ENCODE data around the gene CERS6. TPM values are rescaled to one million over a fixed set of nuclear protein-coding genes. Genes with fewer than 3 reads are reported as not detected.

CERS6 gene
- polyA plus RNA-seq, 1 donor = 43.8 TPM

DNA sequence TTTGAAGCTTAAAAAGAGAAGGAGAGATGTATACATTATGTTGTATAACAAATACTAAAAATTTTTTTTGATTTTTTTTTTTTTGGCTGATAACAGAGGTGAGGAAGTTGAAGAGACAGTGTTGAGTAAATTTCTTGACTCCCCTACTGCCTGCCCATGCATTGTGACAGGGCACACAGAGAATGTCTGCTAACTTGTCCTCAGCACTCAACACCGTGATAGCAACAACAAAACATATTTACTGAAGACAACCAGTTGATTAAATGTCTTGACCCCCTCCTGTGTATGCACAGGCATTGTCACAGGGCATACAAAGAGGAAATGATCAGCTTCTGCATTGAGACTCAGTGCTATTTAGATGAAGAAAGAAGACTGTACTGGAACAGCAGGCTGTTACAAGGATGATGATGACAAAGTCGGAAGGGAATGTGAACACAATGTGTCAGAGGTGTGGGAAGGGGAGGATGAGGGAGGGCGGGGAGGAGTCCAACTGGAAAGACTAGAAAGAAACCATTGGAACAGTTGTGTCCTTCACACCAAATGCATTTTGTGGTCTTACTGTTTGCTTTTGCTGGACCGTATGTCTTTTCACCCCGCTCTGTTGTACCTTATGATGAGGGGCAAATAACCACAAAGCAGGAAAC lies 89.5 kb downstream of the CERS6 start:
- no peak overlapping the region for H3K27ac ChIP-seq (ENCODE audit: low read length)

DNA sequence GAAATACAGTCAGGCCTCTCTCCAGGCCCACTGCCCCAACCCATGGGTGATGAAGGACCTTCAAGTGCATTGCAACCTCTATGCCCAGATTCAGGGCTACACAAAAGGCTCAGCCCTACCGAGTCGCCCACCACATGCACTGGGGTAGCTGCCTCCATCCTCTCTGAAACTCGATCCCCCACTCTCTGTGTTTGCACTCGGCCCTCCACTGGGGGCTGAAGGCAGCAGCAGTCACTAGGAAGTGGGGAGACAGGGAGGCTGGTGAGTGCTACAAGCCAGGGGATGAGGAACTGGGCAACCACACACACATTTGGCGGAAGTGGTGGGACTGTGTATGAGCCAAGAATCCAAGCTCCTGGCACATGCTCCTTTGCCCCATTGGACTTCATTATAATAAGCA lies 94.6 kb downstream of the CERS6 start:
- Histone ChIP-seq H3K4me1 (ENCODE audit: control insufficient read depth, insufficient read depth, low read length) (no peaks in the 10 kb centered on the region), H3K9me3 (ENCODE audit: control insufficient read depth, low read depth, low read length) (no peaks in the 10 kb centered on the region), H3K27me3 (ENCODE audit: control insufficient read depth, insufficient read depth, low read length) (no peaks in the 10 kb centered on the region), H3K36me3 (ENCODE audit: control insufficient read depth, insufficient read depth, low read length) (peaks cover 24% of the 10 kb centered on the region), H3K27ac (ENCODE audit: low read length) (no peak overlapping the region), H3K4me3 (ENCODE audit: low read length) (no peak overlapping the region)
- WGBS (ENCODE audit: insufficient coverage, low lambda C conversion rate) = no CpG with 5 or more reads among the region's 5 CpGs
- DNase-seq = no peak

More for the DNA sequence above, 89.5 kb downstream of the CERS6 start:
- DNase-seq = no peak
- peaks cover 3% of the 10 kb centered on the region for H3K9me3 ChIP-seq (ENCODE audit: control insufficient read depth, low read depth, low read length)
- H3K4me1 ChIP-seq (ENCODE audit: control insufficient read depth, insufficient read depth, low read length) = peaks cover 2% of the 10 kb centered on the region
- no peak overlapping the region for H3K4me3 ChIP-seq (ENCODE audit: low read length)
- WGBS (ENCODE audit: insufficient coverage, low lambda C conversion rate) = no CpG with 5 or more reads among the region's 5 CpGs
- H3K27me3 ChIP-seq (ENCODE audit: control insufficient read depth, insufficient read depth, low read length) = no peaks in the 10 kb centered on the region
- H3K36me3 ChIP-seq (ENCODE audit: control insufficient read depth, insufficient read depth, low read length) = peaks cover 13% of the 10 kb centered on the region

- Histone ChIP-seq H3K4me1 (ENCODE audit: control insufficient read depth, insufficient read depth, low read length) (no peaks in the 10 kb centered on the region), H3K27me3 (ENCODE audit: control insufficient read depth, insufficient read depth, low read length) (no peaks in the 10 kb centered on the region), H3K36me3 (ENCODE audit: control insufficient read depth, insufficient read depth, low read length) (peaks cover 23% of the 10 kb centered on the region), H3K9me3 (ENCODE audit: control insufficient read depth, low read depth, low read length) (no peaks in the 10 kb centered on the region), H3K27ac (ENCODE audit: low read length) (no peak overlapping the region), H3K4me3 (ENCODE audit: low read length) (no peak overlapping the region)
- no peak for DNase-seq
- WGBS (ENCODE audit: insufficient coverage, low lambda C conversion rate) = 100% methylated on average over 1 of the region's 2 CpGs
Measured at GRCh38 chr2:168552450-168552856, 96.4 kb downstream of the CERS6 start.

DNA sequence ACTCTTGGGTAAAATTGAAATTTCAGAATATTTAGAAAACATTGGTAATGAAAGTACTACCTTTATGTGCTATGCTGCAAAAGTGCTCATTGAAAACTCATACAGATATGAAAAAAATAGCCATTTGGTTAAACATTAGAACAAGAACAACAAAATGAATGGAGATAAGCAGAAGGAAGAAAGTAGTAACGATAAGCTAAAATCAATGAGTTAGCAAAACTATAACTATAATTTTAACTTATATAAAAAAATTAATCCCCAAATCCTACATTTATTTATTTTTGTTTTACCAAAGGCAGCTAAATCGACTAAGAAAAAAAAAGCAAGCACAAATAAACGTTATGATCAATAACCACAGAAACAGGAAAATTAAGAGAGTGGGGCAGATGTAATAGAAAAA lies 99.2 kb downstream of the CERS6 start:
- Histone ChIP-seq H3K36me3 (ENCODE audit: control insufficient read depth, insufficient read depth, low read length) (peaks cover 13% of the 10 kb centered on the region), H3K4me3 (ENCODE audit: low read length) (no peak overlapping the region), H3K27me3 (ENCODE audit: control insufficient read depth, insufficient read depth, low read length) (no peaks in the 10 kb centered on the region), H3K27ac (ENCODE audit: low read length) (no peak overlapping the region), H3K4me1 (ENCODE audit: control insufficient read depth, insufficient read depth, low read length) (no peaks in the 10 kb centered on the region), H3K9me3 (ENCODE audit: control insufficient read depth, low read depth, low read length) (no peaks in the 10 kb centered on the region)
- DNase-seq = no peak
- WGBS (ENCODE audit: insufficient coverage, low lambda C conversion rate) = 47% methylated on average over 3 of the region's 3 CpGs

DNA sequence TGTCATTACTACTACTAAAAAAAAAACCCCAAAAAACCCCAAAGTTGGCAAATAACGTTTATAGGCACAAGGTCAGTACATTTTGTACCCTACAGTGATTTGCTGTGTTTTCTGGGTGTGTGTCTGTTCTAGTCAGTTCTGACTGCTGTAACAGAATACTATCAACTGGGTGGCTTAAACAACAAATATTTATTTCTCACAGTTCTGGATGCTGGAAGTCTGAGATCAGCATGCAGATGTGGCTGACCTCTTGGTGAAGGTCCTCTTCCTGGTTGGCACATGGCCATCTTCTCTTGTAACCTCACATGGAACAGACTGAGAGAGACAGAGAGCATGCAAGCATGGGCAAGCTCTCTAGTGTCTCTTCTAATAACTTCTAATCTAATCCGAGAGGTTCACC lies 103.1 kb downstream of the CERS6 start:
- no peak for DNase-seq
- no CpG with 5 or more reads among the region's 2 CpGs for WGBS (ENCODE audit: insufficient coverage, low lambda C conversion rate)
- H3K27ac ChIP-seq (ENCODE audit: low read length) = no peak overlapping the region
- no peaks in the 10 kb centered on the region for H3K9me3 ChIP-seq (ENCODE audit: control insufficient read depth, low read depth, low read length)
- H3K36me3 ChIP-seq (ENCODE audit: control insufficient read depth, insufficient read depth, low read length) = peaks cover 10% of the 10 kb centered on the region
- H3K4me3 ChIP-seq (ENCODE audit: low read length) = no peak overlapping the region
- H3K27me3 ChIP-seq (ENCODE audit: control insufficient read depth, insufficient read depth, low read length) = no peaks in the 10 kb centered on the region
- no peaks in the 10 kb centered on the region for H3K4me1 ChIP-seq (ENCODE audit: control insufficient read depth, insufficient read depth, low read length)

DNA sequence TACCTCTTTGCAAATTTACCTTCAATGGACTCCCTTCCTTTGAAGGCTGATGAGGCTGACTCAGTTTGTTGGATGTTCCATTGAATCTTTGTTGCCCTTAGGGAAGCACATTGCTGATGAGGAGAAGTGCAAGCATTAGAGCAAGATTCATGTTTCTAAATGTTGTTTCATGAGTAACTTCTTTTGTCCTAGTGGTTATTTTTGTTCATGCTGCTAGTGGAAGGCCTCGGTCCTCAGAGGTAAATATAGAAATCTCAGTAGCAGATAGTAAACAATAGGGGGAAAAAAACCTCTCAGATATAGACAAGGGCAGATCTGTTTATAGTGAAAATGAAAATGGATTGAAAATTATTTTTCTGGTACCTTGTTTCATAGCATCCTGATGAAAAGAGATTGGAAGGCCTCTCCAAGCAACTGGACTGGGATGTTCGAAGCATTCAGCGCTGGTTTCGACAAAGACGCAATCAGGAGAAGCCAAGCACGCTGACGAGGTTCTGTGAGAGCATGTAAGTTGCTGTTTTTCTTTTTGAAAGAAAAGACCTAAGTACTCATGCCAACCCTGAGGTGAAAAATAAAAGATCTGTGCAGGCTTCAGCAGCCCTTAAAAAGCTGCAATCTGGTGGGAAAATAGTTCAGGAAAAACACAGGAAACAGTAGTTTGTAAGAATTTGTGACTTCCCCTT lies 104.9 kb downstream of the CERS6 start:
- Histone ChIP-seq H3K4me3 (ENCODE audit: low read length) (no peak overlapping the region), H3K9me3 (ENCODE audit: control insufficient read depth, low read depth, low read length) (no peaks in the 10 kb centered on the region), H3K27me3 (ENCODE audit: control insufficient read depth, insufficient read depth, low read length) (no peaks in the 10 kb centered on the region), H3K36me3 (ENCODE audit: control insufficient read depth, insufficient read depth, low read length) (peaks cover 10% of the 10 kb centered on the region), H3K4me1 (ENCODE audit: control insufficient read depth, insufficient read depth, low read length) (no peaks in the 10 kb centered on the region), H3K27ac (ENCODE audit: low read length) (no peak overlapping the region)
- no peak for DNase-seq
- 78% methylated on average over 3 of the region's 7 CpGs for WGBS (ENCODE audit: insufficient coverage, low lambda C conversion rate)

DNA sequence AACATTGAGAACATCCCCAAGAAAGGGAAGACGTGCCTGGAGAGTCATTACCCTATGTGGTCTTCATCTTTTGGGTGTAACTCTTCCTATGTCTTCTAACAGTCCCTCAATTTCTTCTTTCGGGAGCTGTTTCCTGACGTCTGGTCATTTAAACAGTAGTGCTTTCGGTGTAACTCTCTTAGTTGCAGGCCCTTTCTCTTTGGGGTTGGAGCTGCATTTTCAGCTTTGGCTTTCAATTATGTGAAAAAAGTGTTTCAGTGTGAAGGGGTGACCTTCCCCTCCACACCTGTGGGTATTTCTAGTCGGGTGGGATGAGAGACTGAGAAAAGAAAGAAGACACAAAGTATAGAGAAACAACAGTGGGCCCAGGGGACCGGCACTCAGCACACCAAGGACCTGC lies 105.9 kb downstream of the CERS6 start:
- peaks cover 10% of the 10 kb centered on the region for H3K36me3 ChIP-seq (ENCODE audit: control insufficient read depth, insufficient read depth, low read length)
- H3K9me3 ChIP-seq (ENCODE audit: control insufficient read depth, low read depth, low read length) = no peaks in the 10 kb centered on the region
- no peak overlapping the region for H3K4me3 ChIP-seq (ENCODE audit: low read length)
- no peaks in the 10 kb centered on the region for H3K4me1 ChIP-seq (ENCODE audit: control insufficient read depth, insufficient read depth, low read length)
- WGBS (ENCODE audit: insufficient coverage, low lambda C conversion rate) = 86% methylated on average over 2 of the region's 6 CpGs
- H3K27ac ChIP-seq (ENCODE audit: low read length) = no peak overlapping the region
- DNase-seq = no peak
- H3K27me3 ChIP-seq (ENCODE audit: control insufficient read depth, insufficient read depth, low read length) = no peaks in the 10 kb centered on the region

DNA sequence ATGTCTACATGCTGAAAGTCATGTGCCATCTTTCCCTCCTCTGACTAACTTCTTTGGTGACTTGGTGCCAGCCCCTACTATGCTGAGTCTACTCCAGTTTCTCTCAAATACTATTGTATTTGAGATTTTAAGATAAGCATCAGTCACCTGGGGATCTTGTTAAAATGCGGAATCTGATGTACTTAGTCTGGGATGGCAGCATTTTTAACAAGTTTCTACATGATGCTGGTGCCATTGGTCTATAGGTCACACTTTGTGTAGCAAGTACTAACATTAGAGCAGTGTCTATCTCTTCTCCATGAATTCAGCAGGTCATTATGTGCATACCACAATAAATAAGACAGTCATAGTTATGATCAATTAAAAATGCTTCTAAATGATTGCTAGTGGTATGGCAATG lies 106.9 kb downstream of the CERS6 start:
- Histone ChIP-seq H3K27me3 (ENCODE audit: control insufficient read depth, insufficient read depth, low read length) (no peaks in the 10 kb centered on the region), H3K4me1 (ENCODE audit: control insufficient read depth, insufficient read depth, low read length) (no peaks in the 10 kb centered on the region), H3K36me3 (ENCODE audit: control insufficient read depth, insufficient read depth, low read length) (peaks cover 13% of the 10 kb centered on the region), H3K4me3 (ENCODE audit: low read length) (no peak overlapping the region), H3K9me3 (ENCODE audit: control insufficient read depth, low read depth, low read length) (no peaks in the 10 kb centered on the region), H3K27ac (ENCODE audit: low read length) (no peak overlapping the region)
- no CpG with 5 or more reads among the region's 1 CpG for WGBS (ENCODE audit: insufficient coverage, low lambda C conversion rate)
- no peak for DNase-seq

DNA sequence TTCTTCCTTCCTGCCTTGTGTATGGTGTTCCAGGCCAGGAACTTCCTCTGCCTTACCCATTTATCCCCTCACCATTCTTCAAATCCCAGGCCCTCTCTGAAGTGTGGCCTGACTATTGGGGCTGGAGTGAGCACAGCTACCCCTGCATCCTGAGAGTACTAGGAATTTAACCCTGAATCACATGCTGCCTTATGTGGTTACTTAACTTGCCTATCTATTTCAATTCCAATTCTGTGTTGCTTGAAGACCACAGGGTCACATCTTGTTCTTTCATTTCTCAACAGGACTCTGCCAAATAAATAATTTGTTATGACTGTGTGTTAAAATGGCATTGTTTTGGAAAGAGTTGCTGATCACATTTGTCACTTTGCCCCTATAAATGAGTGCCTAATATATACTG lies 108.6 kb downstream of the CERS6 start:
- no peak for DNase-seq
- no peaks in the 10 kb centered on the region for H3K9me3 ChIP-seq (ENCODE audit: control insufficient read depth, low read depth, low read length)
- no peak overlapping the region for H3K4me3 ChIP-seq (ENCODE audit: low read length)
- no peaks in the 10 kb centered on the region for H3K4me1 ChIP-seq (ENCODE audit: control insufficient read depth, insufficient read depth, low read length)
- H3K27me3 ChIP-seq (ENCODE audit: control insufficient read depth, insufficient read depth, low read length) = no peaks in the 10 kb centered on the region
- no peak overlapping the region for H3K27ac ChIP-seq (ENCODE audit: low read length)
- peaks cover 13% of the 10 kb centered on the region for H3K36me3 ChIP-seq (ENCODE audit: control insufficient read depth, insufficient read depth, low read length)

DNA sequence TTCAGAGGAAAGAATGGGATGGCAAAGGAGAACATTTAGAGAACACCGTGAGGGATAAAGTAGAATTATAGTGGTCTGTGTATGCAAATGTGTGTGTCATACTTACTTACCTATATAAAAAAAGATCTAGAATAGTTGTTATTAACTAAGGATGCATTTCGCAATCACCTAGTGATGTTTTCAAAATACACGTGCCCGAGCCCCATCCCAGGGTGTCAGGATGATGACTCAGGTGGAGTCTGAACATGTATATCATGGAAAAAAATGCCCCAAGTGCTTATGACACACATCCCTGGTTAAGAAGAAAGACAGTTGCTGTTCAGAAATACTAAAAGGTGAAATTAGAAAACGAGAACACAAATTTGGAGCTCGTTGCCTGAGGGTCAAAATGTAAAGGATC lies 109.0 kb downstream of the CERS6 start:
- Histone ChIP-seq H3K4me3 (ENCODE audit: low read length) (no peak overlapping the region), H3K27ac (ENCODE audit: low read length) (no peak overlapping the region), H3K9me3 (ENCODE audit: control insufficient read depth, low read depth, low read length) (no peaks in the 10 kb centered on the region), H3K36me3 (ENCODE audit: control insufficient read depth, insufficient read depth, low read length) (peaks cover 13% of the 10 kb centered on the region), H3K27me3 (ENCODE audit: control insufficient read depth, insufficient read depth, low read length) (no peaks in the 10 kb centered on the region), H3K4me1 (ENCODE audit: control insufficient read depth, insufficient read depth, low read length) (no peaks in the 10 kb centered on the region)
- peak; percentile 35 to 50 for DNase-seq
- WGBS (ENCODE audit: insufficient coverage, low lambda C conversion rate) = 92% methylated on average over 2 of the region's 6 CpGs

GRCh38 chr2:168565512-168565911 lies 109.4 kb downstream of the CERS6 start:
- WGBS (ENCODE audit: insufficient coverage, low lambda C conversion rate) = 83% methylated on average over 1 of the region's 2 CpGs
- Histone ChIP-seq H3K4me3 (ENCODE audit: low read length) (no peak overlapping the region), H3K27me3 (ENCODE audit: control insufficient read depth, insufficient read depth, low read length) (no peaks in the 10 kb centered on the region), H3K9me3 (ENCODE audit: control insufficient read depth, low read depth, low read length) (no peaks in the 10 kb centered on the region), H3K36me3 (ENCODE audit: control insufficient read depth, insufficient read depth, low read length) (peaks cover 13% of the 10 kb centered on the region), H3K27ac (ENCODE audit: low read length) (no peak overlapping the region), H3K4me1 (ENCODE audit: control insufficient read depth, insufficient read depth, low read length) (no peaks in the 10 kb centered on the region)
- DNase-seq = no peak

Data from large intestine (tissue), 3 donors.